Kidney epithelial cell (primary cell): Measurements from ENCODE around the gene TARM1. TPM values are rescaled to one million over a fixed set of nuclear protein-coding genes. Genes with fewer than 3 reads are reported as not detected.
"Not testable (repeated sequence)": the region's sequence is repeated elsewhere in the genome, so short reads cannot be mapped to it uniquely, and the experiment has no call there.

ENCODE experiments used
- DNase-seq: peaks from one replicate; pipeline ENCODE4 v3.0.0-alpha.2; 2010; ENCODE audit warnings: low read depth
- H3K27me3 ChIP-seq: 2 replicates; pipeline ENCODE4 v1.6.0; 2011; ENCODE audit warnings: low read length; ENCODE audit not compliant: control insufficient read depth, insufficient read depth
- H3K36me3 ChIP-seq: 2 replicates; pipeline ENCODE4 v1.5.1; 2011; ENCODE audit warnings: low read length; ENCODE audit not compliant: control insufficient read depth, insufficient read depth
- H3K4me3 ChIP-seq: 2 replicates; pipeline ENCODE4 v1.5.1; 2011; ENCODE audit warnings: low read depth, mild to moderate bottlenecking, control low read depth, low read length
- total RNA-seq: library from RNA; depleted of rRNA; stranded (reverse); fragments of >200 nt; gene quantifications from 2 replicates; pipeline ENCODE4 v1.2.3, GENCODE V29; 2015
- TF ChIP-seq, protein P1 (sequence below): IDR thresholded peaks from 2 replicates; pipeline ENCODE4 v1.5.1; 2011; ENCODE audit warnings: mild to moderate bottlenecking, moderate library complexity, low read length, control low read depth, inconsistent platforms; ENCODE audit not compliant: insufficient read depth, poor library complexity, severe bottlenecking

TARM1 gene
- total RNA-seq, 1 donor from 2014 or later: not detected

DNA sequence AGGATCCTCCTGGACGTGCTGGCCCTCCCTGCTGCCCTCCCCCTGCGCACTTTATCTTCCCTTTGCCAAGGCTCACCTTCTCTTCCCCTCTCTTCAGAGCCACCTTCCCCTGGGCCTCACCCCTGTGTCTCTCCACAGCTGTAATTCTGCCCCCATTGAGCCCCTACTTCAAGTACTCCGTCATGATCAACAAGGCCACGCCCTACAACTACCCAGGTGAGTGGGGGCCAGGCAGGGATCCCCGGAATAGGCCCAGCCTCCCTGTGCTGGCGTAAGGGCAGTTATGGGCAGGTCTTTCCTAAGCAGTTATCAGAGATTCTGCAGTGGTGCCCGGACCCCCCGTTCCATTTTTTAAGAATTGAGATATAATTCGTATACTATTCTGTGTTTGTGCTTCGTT lies 24.6 kb upstream of the TARM1 start:
- Histone ChIP-seq H3K36me3 (peaks cover 2% of the 10 kb centered on the region), H3K27me3 (no peaks in the 10 kb centered on the region), H3K4me3 (no peak overlapping the region)
- TF ChIP-seq, protein P1, sequence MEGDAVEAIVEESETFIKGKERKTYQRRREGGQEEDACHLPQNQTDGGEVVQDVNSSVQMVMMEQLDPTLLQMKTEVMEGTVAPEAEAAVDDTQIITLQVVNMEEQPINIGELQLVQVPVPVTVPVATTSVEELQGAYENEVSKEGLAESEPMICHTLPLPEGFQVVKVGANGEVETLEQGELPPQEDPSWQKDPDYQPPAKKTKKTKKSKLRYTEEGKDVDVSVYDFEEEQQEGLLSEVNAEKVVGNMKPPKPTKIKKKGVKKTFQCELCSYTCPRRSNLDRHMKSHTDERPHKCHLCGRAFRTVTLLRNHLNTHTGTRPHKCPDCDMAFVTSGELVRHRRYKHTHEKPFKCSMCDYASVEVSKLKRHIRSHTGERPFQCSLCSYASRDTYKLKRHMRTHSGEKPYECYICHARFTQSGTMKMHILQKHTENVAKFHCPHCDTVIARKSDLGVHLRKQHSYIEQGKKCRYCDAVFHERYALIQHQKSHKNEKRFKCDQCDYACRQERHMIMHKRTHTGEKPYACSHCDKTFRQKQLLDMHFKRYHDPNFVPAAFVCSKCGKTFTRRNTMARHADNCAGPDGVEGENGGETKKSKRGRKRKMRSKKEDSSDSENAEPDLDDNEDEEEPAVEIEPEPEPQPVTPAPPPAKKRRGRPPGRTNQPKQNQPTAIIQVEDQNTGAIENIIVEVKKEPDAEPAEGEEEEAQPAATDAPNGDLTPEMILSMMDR: no peak
- no peak for DNase-seq

DNA sequence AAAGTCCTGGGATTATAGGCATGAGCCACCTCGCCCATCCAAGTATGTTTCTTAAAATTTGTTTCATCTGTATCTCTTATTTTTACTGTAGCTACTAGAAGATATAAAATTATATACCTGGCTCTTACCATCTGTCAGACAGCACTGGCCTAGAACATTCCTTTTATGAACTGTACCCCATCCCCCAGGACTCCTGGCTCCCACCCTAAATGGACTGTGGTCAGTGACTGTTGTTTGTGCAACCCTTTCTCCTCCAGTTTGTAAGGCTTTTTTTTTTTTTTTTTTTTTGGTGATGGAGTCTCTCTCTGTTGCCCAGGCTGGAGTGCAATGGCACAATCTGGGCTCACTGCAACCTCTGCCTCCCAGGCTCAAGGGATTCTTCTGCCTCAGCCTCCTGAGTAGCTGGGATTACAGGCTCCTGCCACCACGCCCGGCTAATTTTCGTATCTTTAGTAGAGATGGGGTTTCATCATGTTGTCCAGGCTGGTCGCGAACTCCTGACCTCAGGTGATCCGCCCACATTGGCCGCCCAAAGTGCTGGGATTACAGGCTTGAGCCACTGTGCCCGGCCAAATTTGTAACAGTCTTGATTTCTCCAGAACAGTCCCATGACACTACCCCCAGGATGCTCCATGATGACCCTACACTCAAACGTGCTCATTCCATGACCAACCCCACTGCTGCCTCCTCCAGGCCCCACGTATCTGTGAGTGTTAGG lies 24.0 kb upstream of the TARM1 start:
- TF ChIP-seq, protein P1: no peak
- Histone ChIP-seq H3K36me3 (peaks cover 2% of the 10 kb centered on the region), H3K4me3 (no peak overlapping the region), H3K27me3 (no peaks in the 10 kb centered on the region)
- no peak for DNase-seq

DNA sequence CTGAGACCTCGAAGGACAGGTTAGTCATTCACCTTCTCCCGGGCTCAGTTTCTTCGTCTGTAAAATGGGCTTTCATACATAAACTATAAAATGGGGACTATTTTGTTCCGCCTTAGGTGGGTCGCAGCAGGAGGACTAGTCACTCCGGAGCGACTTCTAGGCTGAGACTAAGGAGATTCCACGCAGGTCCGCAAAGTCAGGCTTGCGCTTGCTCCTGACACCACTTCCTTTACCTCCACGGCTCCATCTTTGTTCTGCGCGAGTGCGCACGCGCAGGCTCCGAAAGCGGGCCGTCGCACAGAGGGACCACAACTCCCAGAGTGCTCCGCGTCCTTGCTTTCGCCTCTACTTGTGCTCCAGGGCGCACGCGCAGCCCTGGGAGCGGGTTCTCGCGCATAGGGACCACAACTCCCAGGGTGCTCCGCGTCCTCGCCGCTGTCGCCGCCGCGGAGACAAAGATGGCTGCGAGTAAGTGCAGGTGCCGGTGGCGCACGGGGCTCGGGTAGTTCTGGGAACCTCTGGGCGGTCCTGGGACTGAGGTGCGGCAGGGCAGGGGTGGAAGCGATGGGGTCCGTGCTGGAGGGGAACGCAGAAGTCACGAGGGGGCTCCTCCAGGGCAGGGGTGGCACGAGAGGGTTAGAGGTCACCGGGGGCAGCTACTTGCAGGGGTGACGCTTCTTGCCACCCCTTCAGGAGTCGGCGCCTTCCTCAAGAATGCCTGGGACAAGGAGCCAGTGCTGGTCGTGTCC lies 21.4 kb upstream of the TARM1 start, which contains the start of gene NDUFA3:
Gene NDUFA3, plus strand, starts transcription at position 435 of the 749 bp plus-strand sequence. Its CDS starts 24 bp downstream, at position 459.
- no peaks in the 10 kb centered on the region for H3K27me3 ChIP-seq

DNA sequence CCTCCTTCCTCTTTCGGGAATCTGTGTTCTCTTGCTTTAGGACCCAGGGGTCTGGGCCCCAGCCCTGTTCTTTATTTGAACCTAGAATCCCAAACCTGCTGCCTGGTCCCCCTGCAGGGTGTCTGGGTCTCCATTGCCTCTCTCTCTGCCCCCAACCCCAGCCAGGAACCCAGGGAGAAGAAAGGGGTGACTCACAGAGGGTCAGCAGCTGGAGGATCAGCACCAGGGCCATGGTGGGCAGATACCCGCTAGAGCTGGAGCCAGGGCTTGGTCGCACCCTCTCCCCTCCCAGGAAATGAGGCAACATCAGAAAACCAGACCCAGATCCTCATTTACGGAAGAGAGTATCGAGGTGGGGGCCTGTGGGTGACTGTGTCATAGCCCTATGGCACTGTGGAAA lies 19.4 kb upstream of the TARM1 start, which contains the start of gene OSCAR:
Gene OSCAR, minus strand, starts transcription at position 243 of the 400 bp plus-strand sequence. Its CDS starts 11 bp downstream, at position 232.
- peaks cover under 1% of the 10 kb centered on the region for H3K36me3 ChIP-seq
- TF ChIP-seq, protein P1: no peak
- peaks cover 6% of the 10 kb centered on the region for H3K27me3 ChIP-seq
- DNase-seq: no peak
- no peak within 1 kb of the TSS for H3K4me3 ChIP-seq

More for the DNA sequence above, 21.4 kb upstream of the TARM1 start, which contains the start of gene NDUFA3:
- TF ChIP-seq, protein P1: no peak
- DNase-seq: peak; percentile 91
- Histone ChIP-seq H3K36me3 (peaks cover 2% of the 10 kb centered on the region), H3K4me3 (peak within 1 kb of the TSS; percentile 88)

DNA sequence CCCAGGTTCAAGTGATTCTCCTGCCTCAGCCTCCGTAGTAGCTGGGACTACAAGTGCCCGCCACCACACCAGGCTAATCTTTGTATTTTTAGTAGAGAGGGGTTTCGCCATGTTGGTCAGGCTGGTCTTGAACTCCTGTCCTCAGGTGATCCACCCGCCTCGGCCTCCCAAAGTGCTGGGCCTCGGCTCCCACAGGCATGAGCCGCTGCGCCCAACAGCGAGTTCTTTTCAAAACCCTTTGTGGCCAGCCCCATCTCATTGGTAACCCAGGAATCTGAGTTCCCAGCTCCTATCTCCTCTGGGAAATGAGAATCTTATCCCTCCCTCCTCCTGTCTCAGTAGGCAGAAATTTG lies 18.7 kb upstream of the TARM1 start:
- not testable (repeated sequence) for H3K27me3 ChIP-seq, H3K36me3 ChIP-seq, H3K4me3 ChIP-seq, DNase-seq

DNA sequence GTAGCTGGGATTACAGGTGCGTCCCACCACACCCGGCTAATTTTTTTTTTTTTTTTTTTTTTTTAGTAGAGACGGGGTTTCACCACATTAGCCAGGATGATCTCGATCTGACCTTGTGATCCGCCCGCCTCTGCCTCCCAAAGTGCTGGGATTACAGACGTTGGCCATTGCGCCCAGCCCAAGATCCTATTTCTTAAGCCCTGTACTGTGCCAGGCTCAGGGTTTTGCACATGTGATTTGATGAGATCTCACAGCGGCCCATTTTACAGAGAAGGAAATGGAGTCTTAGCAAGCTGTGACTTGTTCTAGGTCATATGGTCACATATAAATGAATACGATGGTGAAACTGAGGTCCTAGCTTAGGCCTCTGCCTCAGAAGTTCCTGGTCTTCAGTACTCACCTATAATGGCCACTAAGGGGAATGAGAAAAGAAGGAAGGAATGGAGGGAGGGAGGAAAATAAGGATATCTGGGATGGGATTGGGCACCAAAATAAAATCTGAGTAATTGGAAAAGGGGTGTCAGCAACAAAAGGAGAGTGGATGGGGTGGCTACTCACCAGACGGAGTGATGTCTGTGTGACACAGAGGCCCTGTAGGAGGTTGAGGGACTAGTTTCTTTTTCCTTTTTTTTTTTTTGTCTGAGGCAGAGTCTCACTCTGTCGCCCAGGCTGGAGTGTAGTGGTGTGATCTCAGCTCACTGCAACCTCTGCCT lies 18.2 kb upstream of the TARM1 start:
- DNase-seq: no peak
- H3K4me3 ChIP-seq: no peak overlapping the region
- no peaks in the 10 kb centered on the region for H3K36me3 ChIP-seq
- H3K27me3 ChIP-seq: peaks cover 7% of the 10 kb centered on the region
- TF ChIP-seq, protein P1: no peak
